HepG2 (cell line): Measurements from ENCODE around the gene TMOD3. TPM values are rescaled to one million over a fixed set of nuclear protein-coding genes. Genes with fewer than 3 reads are reported as not detected.
"Not testable (repeated sequence)": the region's sequence is repeated elsewhere in the genome, so short reads cannot be mapped to it uniquely, and the experiment has no call there.

Experiments
- ATAC-seq: fragments of 200-7000 bp; cut with Tn5 transposase; 3 replicates; pipeline ENCODE4 v1.9.1; 2020; ENCODE audit warnings: mild to moderate bottlenecking, moderate library complexity
- BruUV-seq: library from RNA; stranded (reverse); fragments of 400-500 nt; replicated peaks from 2 replicates; lab custom pipeline; 2021; lab: Mats Ljungman, UMichigan
- CTCF ChIA-PET: fragments of 300-600 bp; formaldehyde crosslinking; extraction: SDS; loops from one replicate; lab custom pipeline; 2021; ENCODE audit warnings: low total read pairs, inconsistent platforms, low intra/inter-chr PET ratio; lab: Yijun Ruan, JAX
- POLR2A ChIA-PET: fragments of 350-600 bp; sonication (Branson Sonifier 250); formaldehyde crosslinking; loops from one replicate; lab custom pipeline; 2020; ENCODE audit warnings: antibody characterized with exemption, inconsistent platforms; lab: Yijun Ruan, JAX
- DNase-seq: peaks from one replicate; pipeline ENCODE4 v3.0.0-alpha.2; 2015; ENCODE audit warnings: low spot score
- FAIRE-seq: peaks from 3 replicates; lab custom pipeline; 2011; peaks lifted over from hg19 to GRCh38; lab: Jason Lieb, UNC
- H2AFZ ChIP-seq: one replicate; pipeline ENCODE4 v1.6.1; 2011; ENCODE audit warnings: low read length, inconsistent platforms
- H3K27ac ChIP-seq: fragments of 300-600 bp; 3 replicates; pipeline ENCODE4 v1.8.0; 2011; ENCODE audit warnings: mixed run types, mild to moderate bottlenecking, mixed read lengths, low read length, inconsistent platforms; ENCODE audit not compliant: insufficient read depth; ENCODE audit errors: extremely low read length
- H3K27me3 ChIP-seq, 2 experiments: fragments of 200-600 bp in 1 of 2; 2 replicates in 1 of 2; 3 replicates in 1 of 2; pipeline versions ENCODE4 v1.6.0 to v1.8.0; 2011; ENCODE audit warnings: low read length in 2 of 2, mild to moderate bottlenecking in 2 of 2, moderate library complexity in 2 of 2, inconsistent platforms in 1 of 2; ENCODE audit not compliant: insufficient read depth in 2 of 2, control insufficient read depth in 1 of 2
- H3K36me3 ChIP-seq, 2 experiments: fragments of 200-600 bp in 1 of 2; replicated peaks in 1 of 2; 2 replicates in 1 of 2; 3 replicates in 1 of 2; pipeline versions ENCODE4 v1.5.1 to v1.8.0; 2011; ENCODE audit warnings: low read length in 2 of 2, inconsistent platforms in 1 of 2; ENCODE audit not compliant: insufficient read depth in 2 of 2, control insufficient read depth in 1 of 2
- H3K4me1 ChIP-seq: 2 replicates; pipeline ENCODE4 v1.5.1; 2012; ENCODE audit warnings: low read length, inconsistent platforms; ENCODE audit not compliant: insufficient read depth
- H3K4me2 ChIP-seq: 2 replicates; pipeline ENCODE4 v1.6.0; 2011; ENCODE audit warnings: low read depth, low read length, inconsistent platforms
- H3K4me3 ChIP-seq, 3 experiments: fragments of 200-600 bp in 1 of 3; sonication (generic), shearing (Covaris generic) in 1 of 3; replicated peaks in 1 of 3; 2 replicates each; pipeline ENCODE4 v1.5.1; 2011 to 2016; ENCODE audit warnings: low read length in 3 of 3, inconsistent platforms in 2 of 3, low read depth in 2 of 3, mild to moderate bottlenecking in 2 of 3, control low read depth in 1 of 3, mixed read lengths in 1 of 3; ENCODE audit not compliant: insufficient read depth in 1 of 3
- H3K79me2 ChIP-seq: one replicate; pipeline ENCODE4 v1.6.1; 2011; ENCODE audit warnings: low read length, inconsistent platforms; ENCODE audit not compliant: insufficient read depth
- H3K9ac ChIP-seq: 2 replicates; pipeline ENCODE4 v1.6.0; 2011; ENCODE audit warnings: mild to moderate bottlenecking, low read depth, low read length, inconsistent platforms; ENCODE audit not compliant: insufficient read depth
- H3K9me3 ChIP-seq: 2 replicates; pipeline ENCODE4 v1.5.1; 2012; ENCODE audit warnings: mild to moderate bottlenecking, low read length
- H4K20me1 ChIP-seq: 2 replicates; pipeline ENCODE4 v1.6.0; 2011; ENCODE audit warnings: inconsistent platforms, mild to moderate bottlenecking, low read length, moderate library complexity; ENCODE audit not compliant: insufficient read depth
- CAMTA2 ChIP-seq: sonication (generic); formaldehyde crosslinking; IDR thresholded peaks from 2 replicates; pipeline ENCODE4 v1.4.0; 2020; ENCODE audit warnings: mild to moderate bottlenecking, missing genetic modification reagents, borderline replicate concordance
- FOXA1 ChIP-seq, 2 experiments: fragments of 450-650 bp in 1 of 2; sonication (generic) in 1 of 2; formaldehyde crosslinking in 1 of 2; IDR thresholded peaks; 2 replicates each; pipeline versions ENCODE4 v1.4.0 to v1.6.1; 2016 to 2020; ENCODE audit warnings: missing genetic modification reagents in 1 of 2
- HNRNPH1 ChIP-seq: fragments of 200-400 bp; formaldehyde crosslinking; optimal IDR thresholded peaks from 2 replicates; pipeline ENCODE3; 2017; ENCODE audit warnings: mild to moderate bottlenecking, low read depth, low read length
- HOXA9 ChIP-seq: sonication (generic); formaldehyde crosslinking; IDR thresholded peaks from 2 replicates; pipeline ENCODE4 v1.8.1; 2022; ENCODE audit warnings: missing genetic modification reagents, mild to moderate bottlenecking, moderate library complexity, borderline replicate concordance
- KLF6 ChIP-seq: IDR thresholded peaks from 2 replicates; pipeline ENCODE4 v1.8.0; 2016; ENCODE audit warnings: missing biosample characterization, missing genetic modification reagents
- NR3C1 ChIP-seq: sonication (generic); formaldehyde crosslinking; IDR thresholded peaks from 2 replicates; pipeline ENCODE4 v1.4.0; 2020; ENCODE audit warnings: missing genetic modification reagents
- PHF5A ChIP-seq: IDR thresholded peaks from one replicate; pipeline ENCODE4 v1.6.1; 2018; ENCODE audit warnings: low read depth, missing genetic modification reagents; ENCODE audit not compliant: unreplicated experiment
- SAP130 ChIP-seq: IDR thresholded peaks from 2 replicates; pipeline ENCODE4 v1.6.1; 2016; ENCODE audit warnings: low read depth
- SP5 ChIP-seq: IDR thresholded peaks from 2 replicates; pipeline ENCODE4 v1.6.1; 2016; ENCODE audit warnings: low read depth, borderline replicate concordance
- TCF7 ChIP-seq: sonication (generic); IDR thresholded peaks from 2 replicates; pipeline ENCODE4 v1.6.1; 2016; ENCODE audit warnings: antibody characterized with exemption, low read depth
- WGBS: methylation state at CpG from one replicate; pipeline ENCODE4 v1.1.6; 2017; ENCODE audit warnings: low lambda C conversion rate; 5-methylcytosine and 5-hydroxymethylcytosine counted together
- in situ Hi-C: cut with HindIII; loops from 2 replicates; pipeline ENCODE4 v1.10.0; 2017; ENCODE audit warnings: low pct_unique_long_range_greater_than_20kb; ENCODE audit not compliant: extremely low pct_ligation_motif_present
- intact Hi-C: fragments of 100-400 bp; cut with micrococcal nuclease; formaldehyde crosslinking; loops from one replicate; pipeline ENCODE4 v1.10.0; 2022; ENCODE audit not compliant: unreplicated experiment
- polyA plus RNA-seq, 8 experiments: library from polyadenylated mRNA; depleted of rRNA in 3 of 8; stranded (reverse) in 7 of 8; unstranded in 1 of 8; fragments of >200 nt; fragmentation: Illumina TruSeq in 4 of 8; extraction: Trizol in 4 of 8; gene quantifications; 2 replicates each; pipeline versions ENCODE4 v1.2.1 to v1.2.3, GENCODE V29; 2011 to 2016; ENCODE audit warnings: low read depth in 4 of 8, missing spikeins in 1 of 8, mixed read lengths in 1 of 8; ENCODE audit not compliant: insufficient read depth in 1 of 8
- total RNA-seq, 5 experiments: library from RNA; depleted of rRNA; stranded (reverse); fragments of >200 nt; fragmentation: Illumina TruSeq; extraction: Trizol; gene quantifications; 2 replicates each; pipeline ENCODE4 v1.2.3, GENCODE V29; 2016; ENCODE audit warnings: low read depth in 1 of 5
- TF ChIP-seq, protein P1 (sequence below): sonication (generic); formaldehyde crosslinking; IDR thresholded peaks from 2 replicates; pipeline ENCODE4 v1.5.1; 2020; ENCODE audit warnings: mild to moderate bottlenecking, missing genetic modification reagents, borderline replicate concordance
- TF ChIP-seq, protein P2 (sequence below): sonication (generic); formaldehyde crosslinking; IDR thresholded peaks from 2 replicates; pipeline ENCODE4 v1.5.0; 2020; ENCODE audit warnings: mild to moderate bottlenecking, missing genetic modification reagents, moderate library complexity
- TF ChIP-seq, protein P3 (sequence below): sonication (generic); formaldehyde crosslinking; IDR thresholded peaks from 2 replicates; pipeline ENCODE4; 2020; ENCODE audit warnings: missing genetic modification reagents, mild to moderate bottlenecking, borderline replicate concordance
- TF ChIP-seq, protein P4 (sequence below): sonication (generic); formaldehyde crosslinking; conservative IDR thresholded peaks from 2 replicates; pipeline ENCODE4 v1.4.0; 2020; ENCODE audit warnings: mild to moderate bottlenecking, missing genetic modification reagents, moderate library complexity

TMOD3 gene
- total and polyA plus RNA-seq, 2 of the 13 experiments (the other 11 are each of a cell fraction or from before 2014, with no cell fraction given): 5.1 to 23.2 TPM

DNA sequence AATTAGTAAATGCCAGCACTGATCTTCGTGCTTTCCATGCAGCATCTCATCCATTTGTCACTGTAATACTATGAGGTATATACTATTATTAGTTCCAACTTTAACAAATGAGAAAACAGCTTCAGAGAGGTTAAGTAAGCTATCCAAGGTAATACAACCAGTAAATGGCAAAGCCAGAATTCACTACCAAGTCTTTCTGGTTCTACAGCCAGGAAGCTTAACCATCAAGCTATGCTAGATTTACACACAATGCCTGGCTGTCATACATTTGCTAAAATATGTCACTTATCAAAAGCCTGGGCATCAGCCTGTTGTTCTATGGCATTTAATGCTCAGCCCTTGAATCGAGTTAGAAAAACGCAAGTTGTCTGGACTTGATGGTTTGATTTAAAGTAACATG lies 45.5 kb upstream of the TMOD3 start (continued):
- TF ChIP-seq, protein P1, sequence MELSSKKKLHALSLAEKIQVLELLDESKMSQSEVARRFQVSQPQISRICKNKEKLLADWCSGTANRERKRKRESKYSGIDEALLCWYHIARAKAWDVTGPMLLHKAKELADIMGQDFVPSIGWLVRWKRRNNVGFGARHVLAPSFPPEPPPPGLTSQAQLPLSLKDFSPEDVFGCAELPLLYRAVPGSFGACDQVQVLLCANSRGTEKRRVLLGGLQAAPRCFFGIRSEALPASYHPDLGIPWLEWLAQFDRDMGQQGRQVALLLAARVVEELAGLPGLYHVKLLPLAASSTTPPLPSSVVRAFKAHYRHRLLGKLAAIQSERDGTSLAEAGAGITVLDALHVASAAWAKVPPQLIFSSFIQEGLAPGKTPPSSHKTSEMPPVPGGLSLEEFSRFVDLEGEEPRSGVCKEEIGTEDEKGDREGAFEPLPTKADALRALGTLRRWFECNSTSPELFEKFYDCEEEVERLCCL: no peak
- no peak for TF ChIP-seq NR3C1
- no peak for TF ChIP-seq HNRNPH1
- TF ChIP-seq PHF5A: no peak
- TF ChIP-seq TCF7: no peak
- no peak for TF ChIP-seq CAMTA2 (CRISPR knock-in tag)
- no peak for TF ChIP-seq KLF6 (CRISPR knock-in tag)
- TF ChIP-seq HOXA9 (CRISPR knock-in tag): no peak

DNA sequence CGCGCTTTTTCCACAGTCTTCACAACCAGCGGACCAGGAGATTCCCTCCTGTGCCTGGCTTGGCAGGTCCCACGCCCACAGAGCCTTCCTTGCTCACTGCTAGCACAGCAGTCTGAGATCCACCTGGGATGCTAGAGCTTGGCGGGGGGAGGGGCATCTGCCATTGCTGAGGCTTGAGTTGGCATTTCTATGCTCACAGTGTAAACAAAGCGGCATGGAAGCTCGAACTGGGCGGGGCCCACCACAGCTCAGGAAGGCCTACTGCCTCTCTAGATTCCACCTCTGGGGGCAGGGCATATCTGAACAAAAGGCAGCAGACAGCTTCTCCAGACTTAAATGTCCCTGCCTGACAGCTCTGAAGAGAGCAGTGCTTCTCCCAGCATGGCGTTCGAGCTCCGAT lies 42.3 kb upstream of the TMOD3 start:
- CTCF ChIA-PET; H2AFZ ChIP-seq; H3K9me3 ChIP-seq; H3K36me3 ChIP-seq; in situ Hi-C loops; H3K27ac ChIP-seq; H3K9ac ChIP-seq; FAIRE-seq; H3K4me3 ChIP-seq; H4K20me1 ChIP-seq; H3K27me3 ChIP-seq; POLR2A ChIA-PET; H3K79me2 ChIP-seq; BruUV-seq; TF ChIP-seq FOXA1 (IDR thresholded peaks at IDR 0.05): not testable (repeated sequence)
- ATAC-seq (peak; percentile 66), DNase-seq (peak; percentile 76)
- peak overlapping the region; percentile 40; the same call in 1 of the 2 replicates for H3K4me2 ChIP-seq
- 85% methylated on average over 4 of the region's 11 CpGs for WGBS
- peaks cover 12% of the 10 kb centered on the region for H3K4me1 ChIP-seq
- intact Hi-C loops: loop anchor here (10.0 kb wide), 1 partner anchor 348 kb away; no protein-coding TSS in a partner anchor
- TF ChIP-seq SAP130 (CRISPR knock-in tag): peak; percentile 42; the same call in 1 of the 2 replicates
- TF ChIP-seq, protein P2, sequence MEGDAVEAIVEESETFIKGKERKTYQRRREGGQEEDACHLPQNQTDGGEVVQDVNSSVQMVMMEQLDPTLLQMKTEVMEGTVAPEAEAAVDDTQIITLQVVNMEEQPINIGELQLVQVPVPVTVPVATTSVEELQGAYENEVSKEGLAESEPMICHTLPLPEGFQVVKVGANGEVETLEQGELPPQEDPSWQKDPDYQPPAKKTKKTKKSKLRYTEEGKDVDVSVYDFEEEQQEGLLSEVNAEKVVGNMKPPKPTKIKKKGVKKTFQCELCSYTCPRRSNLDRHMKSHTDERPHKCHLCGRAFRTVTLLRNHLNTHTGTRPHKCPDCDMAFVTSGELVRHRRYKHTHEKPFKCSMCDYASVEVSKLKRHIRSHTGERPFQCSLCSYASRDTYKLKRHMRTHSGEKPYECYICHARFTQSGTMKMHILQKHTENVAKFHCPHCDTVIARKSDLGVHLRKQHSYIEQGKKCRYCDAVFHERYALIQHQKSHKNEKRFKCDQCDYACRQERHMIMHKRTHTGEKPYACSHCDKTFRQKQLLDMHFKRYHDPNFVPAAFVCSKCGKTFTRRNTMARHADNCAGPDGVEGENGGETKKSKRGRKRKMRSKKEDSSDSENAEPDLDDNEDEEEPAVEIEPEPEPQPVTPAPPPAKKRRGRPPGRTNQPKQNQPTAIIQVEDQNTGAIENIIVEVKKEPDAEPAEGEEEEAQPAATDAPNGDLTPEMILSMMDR (CRISPR knock-in tag): peak; percentile 23; the same call in 1 of the 2 replicates
- TF ChIP-seq, protein P3, sequence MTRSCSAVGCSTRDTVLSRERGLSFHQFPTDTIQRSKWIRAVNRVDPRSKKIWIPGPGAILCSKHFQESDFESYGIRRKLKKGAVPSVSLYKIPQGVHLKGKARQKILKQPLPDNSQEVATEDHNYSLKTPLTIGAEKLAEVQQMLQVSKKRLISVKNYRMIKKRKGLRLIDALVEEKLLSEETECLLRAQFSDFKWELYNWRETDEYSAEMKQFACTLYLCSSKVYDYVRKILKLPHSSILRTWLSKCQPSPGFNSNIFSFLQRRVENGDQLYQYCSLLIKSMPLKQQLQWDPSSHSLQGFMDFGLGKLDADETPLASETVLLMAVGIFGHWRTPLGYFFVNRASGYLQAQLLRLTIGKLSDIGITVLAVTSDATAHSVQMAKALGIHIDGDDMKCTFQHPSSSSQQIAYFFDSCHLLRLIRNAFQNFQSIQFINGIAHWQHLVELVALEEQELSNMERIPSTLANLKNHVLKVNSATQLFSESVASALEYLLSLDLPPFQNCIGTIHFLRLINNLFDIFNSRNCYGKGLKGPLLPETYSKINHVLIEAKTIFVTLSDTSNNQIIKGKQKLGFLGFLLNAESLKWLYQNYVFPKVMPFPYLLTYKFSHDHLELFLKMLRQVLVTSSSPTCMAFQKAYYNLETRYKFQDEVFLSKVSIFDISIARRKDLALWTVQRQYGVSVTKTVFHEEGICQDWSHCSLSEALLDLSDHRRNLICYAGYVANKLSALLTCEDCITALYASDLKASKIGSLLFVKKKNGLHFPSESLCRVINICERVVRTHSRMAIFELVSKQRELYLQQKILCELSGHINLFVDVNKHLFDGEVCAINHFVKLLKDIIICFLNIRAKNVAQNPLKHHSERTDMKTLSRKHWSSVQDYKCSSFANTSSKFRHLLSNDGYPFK (CRISPR knock-in tag): peak; percentile 52; the same call in 1 of the 2 replicates
- TF ChIP-seq SP5: peak; percentile 38; the same call in 1 of the 2 replicates
- TF ChIP-seq FOXA1 (CRISPR knock-in tag; IDR thresholded peaks at IDR 0.05): peak; percentile 79
- TF ChIP-seq, protein P4, sequence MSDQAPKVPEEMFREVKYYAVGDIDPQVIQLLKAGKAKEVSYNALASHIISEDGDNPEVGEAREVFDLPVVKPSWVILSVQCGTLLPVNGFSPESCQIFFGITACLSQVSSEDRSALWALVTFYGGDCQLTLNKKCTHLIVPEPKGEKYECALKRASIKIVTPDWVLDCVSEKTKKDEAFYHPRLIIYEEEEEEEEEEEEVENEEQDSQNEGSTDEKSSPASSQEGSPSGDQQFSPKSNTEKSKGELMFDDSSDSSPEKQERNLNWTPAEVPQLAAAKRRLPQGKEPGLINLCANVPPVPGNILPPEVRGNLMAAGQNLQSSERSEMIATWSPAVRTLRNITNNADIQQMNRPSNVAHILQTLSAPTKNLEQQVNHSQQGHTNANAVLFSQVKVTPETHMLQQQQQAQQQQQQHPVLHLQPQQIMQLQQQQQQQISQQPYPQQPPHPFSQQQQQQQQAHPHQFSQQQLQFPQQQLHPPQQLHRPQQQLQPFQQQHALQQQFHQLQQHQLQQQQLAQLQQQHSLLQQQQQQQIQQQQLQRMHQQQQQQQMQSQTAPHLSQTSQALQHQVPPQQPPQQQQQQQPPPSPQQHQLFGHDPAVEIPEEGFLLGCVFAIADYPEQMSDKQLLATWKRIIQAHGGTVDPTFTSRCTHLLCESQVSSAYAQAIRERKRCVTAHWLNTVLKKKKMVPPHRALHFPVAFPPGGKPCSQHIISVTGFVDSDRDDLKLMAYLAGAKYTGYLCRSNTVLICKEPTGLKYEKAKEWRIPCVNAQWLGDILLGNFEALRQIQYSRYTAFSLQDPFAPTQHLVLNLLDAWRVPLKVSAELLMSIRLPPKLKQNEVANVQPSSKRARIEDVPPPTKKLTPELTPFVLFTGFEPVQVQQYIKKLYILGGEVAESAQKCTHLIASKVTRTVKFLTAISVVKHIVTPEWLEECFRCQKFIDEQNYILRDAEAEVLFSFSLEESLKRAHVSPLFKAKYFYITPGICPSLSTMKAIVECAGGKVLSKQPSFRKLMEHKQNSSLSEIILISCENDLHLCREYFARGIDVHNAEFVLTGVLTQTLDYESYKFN: 0 out of 2 replicates have a peak, but pooled peaks have one; percentile 9
